NCI-H2029 (cell line): ENCODE results near the gene TBC1D21.
"Not testable (repeated sequence)": the region's sequence is repeated elsewhere in the genome, so short reads cannot be mapped to it uniquely, and the experiment has no call there.

Source experiments
- DNase-seq: peaks from one replicate; lab custom pipeline; 2025; lab: John Stamatoyannopoulos, UW

TBC1D21 gene

DNA sequence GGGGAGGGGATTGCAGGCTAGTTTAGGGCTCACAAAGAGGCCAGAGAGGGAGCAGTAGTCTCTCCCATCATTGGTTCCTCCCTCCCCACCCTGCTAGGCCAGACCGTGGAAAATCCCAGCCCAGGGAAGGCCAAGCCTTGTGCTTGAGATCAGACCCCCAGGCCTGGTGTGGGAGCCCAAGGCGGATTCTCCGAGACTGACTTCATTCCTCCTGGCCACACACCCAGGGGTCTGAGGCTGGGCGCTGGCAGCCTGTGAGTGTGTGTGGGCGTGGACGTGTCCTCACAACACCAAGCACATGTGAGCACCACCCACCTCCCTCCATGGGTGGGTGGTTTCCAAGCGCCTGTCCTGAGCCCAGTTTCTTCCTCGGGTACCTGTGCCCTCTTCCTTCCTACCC is 57.0 kb downstream of the TBC1D21 start:
- no peak for DNase-seq

- no peak for DNase-seq
Measured at GRCh38 chr15:73930790-73931281, 57.5 kb downstream of the TBC1D21 start.

- DNase-seq, result no peak
Measured at GRCh38 chr15:73931441-73931840, 58.1 kb downstream of the TBC1D21 start.

DNA sequence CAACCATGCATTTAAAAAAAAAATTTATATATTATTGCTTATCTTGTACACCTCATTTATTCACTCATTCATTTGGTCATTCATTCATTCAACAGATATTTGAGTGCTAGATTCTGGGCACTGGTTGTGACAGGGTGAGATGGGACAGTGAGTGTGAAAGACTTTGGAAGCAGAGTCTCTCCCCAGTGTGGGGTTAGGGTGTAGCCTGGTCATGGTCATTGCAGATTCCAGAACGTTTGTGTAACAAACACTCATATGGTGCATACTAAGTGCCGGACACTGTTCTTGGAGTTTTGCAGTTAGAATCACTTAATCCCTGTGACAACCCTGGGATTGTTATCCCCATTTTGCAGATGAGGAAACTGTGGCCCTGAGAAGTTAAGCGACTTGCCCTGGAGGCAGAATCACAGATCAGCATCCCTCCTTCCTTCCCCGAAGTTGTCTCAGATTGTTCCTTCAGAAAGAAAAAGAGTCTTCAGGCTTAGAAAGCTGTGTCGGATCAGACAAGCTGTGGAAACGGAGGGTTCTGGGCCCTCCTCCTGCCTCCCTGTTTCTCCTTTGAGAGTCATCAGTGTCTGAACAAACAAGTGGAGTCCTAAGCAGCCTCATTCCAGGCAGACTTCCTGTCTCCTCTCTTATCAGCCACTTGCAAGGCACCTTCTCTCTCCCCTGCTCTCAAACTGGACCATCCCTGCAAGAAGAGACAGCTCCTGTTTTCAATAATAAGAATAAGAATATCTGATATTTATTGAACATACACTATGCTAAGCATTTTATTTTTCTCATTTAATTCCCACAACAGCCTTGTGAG is 59.2 kb downstream of the TBC1D21 start:
- no peak for DNase-seq

DNA sequence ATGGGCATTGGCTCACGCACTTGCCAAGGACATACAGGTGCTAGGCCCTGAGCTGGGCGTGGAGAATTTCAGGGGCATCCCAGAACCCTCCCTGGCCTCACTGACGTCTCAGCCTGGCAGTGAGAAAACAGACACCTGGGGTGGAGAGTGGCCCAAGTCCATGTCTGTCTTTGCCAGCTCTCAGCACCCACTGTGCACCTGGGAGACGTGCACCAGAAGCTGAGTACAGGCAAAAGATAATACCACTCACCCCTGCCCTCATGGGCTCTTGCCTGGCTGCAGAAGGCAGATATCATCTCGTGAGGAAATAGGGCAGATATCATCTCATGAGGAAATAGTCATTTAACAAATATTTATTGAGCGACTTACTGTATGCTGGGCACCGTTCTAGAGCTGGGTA is 60.9 kb downstream of the TBC1D21 start:
- DNase-seq, result no peak

- DNase-seq, result no peak
Measured at GRCh38 chr15:73935547-73935946, 62.2 kb downstream of the TBC1D21 start.

DNA sequence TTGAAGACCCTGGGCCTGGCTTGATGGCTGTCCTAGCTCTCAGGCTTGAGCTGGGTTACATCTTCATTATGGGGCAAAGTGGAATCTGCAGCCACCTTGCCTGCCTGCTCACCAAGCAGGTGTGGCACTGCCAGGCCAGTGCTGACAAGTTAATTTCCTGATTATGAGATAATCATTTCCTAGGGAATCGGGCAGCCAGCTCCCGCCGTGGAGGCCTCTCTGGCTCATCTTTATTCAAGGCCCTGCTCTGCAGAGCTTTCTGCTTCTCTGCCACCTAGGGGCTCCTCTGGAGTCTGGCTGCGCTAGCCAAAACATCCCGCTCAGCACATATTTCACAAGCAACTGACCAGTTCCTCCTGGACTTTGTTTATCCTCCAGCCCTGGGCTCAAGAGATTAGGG is 62.8 kb downstream of the TBC1D21 start:
- DNase-seq, result no peak

DNA sequence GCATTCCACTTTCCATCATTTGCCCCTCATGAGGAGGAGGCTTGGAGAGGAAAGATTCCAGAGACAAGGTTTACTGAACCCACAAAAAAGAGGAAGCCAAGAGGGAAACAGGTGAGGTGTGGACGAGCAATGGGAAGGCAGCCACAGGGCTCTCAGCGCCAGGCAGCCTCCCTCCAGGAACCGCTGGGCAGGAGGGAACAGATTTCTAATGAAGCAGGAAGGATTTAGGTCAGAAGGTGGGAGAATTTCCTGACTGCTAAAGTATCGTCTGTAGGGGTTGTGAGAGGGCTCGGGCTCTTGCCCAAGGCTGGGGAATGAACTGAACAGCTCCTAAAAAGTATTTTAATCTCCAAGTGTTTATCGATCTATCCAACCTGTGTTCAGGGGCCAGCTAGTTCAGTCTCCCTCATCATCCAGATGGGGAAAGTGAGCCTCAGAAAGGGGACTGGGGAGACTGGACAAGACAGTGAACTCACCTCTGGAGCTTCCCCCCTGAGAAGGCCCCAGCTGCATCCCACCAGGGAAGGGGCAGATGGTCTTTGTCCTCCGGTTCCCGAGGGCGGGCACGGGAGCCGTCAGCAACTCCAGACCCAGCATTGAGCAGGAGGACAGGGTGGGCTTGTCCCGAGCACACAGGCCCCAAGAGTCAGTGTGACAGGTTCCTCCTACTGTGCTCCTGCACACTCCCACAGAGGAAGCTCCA is 63.4 kb downstream of the TBC1D21 start:
- no peak for DNase-seq

DNA sequence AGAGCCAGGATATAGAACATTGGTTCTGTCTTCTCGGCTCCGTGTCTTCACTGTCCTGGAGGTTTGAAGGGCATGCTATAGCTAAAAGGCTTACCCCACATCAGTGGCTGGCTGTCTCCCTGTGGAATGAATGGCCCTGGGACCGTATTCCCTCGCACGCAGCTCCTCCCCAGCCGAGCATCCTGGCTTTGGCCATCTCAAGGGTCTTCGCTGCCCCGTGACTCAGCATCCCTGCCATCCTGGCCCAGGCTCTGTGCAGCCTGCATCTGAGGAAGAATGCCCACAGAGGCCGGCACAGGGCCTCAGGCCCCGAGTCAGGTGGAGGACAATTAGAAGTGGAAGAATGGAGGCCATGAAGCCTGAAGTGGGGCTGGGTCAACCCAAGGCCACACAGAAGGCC is 63.9 kb downstream of the TBC1D21 start:
- DNase-seq, result no peak

GRCh38 chr15:73937726-73938125 is 64.4 kb downstream of the TBC1D21 start:
- no peak for DNase-seq

DNA sequence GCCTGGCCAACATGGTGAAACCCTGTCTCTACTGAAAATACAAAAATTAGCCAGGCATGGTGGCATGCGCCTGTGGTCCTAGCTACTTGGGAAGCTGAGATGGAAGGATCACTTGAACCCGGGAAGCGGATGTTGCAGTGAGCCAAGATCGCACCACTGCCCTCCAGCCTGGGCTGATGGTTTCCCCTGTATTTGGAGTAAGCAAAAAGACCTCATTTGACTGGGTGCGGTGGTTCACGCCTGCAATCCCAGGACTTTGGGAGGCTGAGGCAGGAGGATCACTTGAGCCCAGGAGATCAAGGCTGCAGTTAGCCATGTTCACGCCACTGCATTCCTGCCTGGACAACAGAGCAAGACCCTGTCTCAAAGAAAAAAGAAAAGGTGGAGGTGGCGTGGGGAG is 65.2 kb downstream of the TBC1D21 start:
- DNase-seq, result not testable (repeated sequence)
